DMS 273 (cell line): ENCODE measurements around the gene MLF2.
A peak's percentile ranks its signal among the peaks of the same experiment; 100 is the strongest.

Experiments
- DNase-seq: peaks from one replicate; lab custom pipeline; 2025; ENCODE audit not compliant: unreplicated experiment; lab: John Stamatoyannopoulos, UW

The MLF2 gene

GRCh38 chr12:6778574-6779550 lies 25.9 kb upstream of the MLF2 start:
- peak; percentile 94 for DNase-seq

- peak; percentile 65 for DNase-seq
Measured at GRCh38 chr12:6778217-6778573, 25.3 kb upstream of the MLF2 start.

- DNase-seq = no peak
Measured at GRCh38 chr12:6777386-6777785, 24.4 kb upstream of the MLF2 start.

- no peak for DNase-seq
Measured at GRCh38 chr12:6775185-6776174, 22.5 kb upstream of the MLF2 start.

- no peak for DNase-seq
Measured at GRCh38 chr12:6774499-6775062, 21.6 kb upstream of the MLF2 start.

GRCh38 chr12:6773590-6774351 lies 20.8 kb upstream of the MLF2 start:
- no peak for DNase-seq

GRCh38 chr12:6772726-6773589 lies 20.0 kb upstream of the MLF2 start:
- DNase-seq = no peak

GRCh38 chr12:6772331-6772695 lies 19.4 kb upstream of the MLF2 start, which contains the start of gene LAG3:
LAG3 (plus strand) TSS chr12:6772520; CDS start chr12:6772853, 333 bp downstream.
- no peak for DNase-seq

- DNase-seq = no peak
Measured at GRCh38 chr12:6771509-6772330, 18.8 kb upstream of the MLF2 start.

GRCh38 chr12:6771091-6771495 lies 18.2 kb upstream of the MLF2 start:
- no peak for DNase-seq

GRCh38 chr12:6770600-6770999 lies 17.7 kb upstream of the MLF2 start:
- DNase-seq = no peak

GRCh38 chr12:6770094-6770493 lies 17.2 kb upstream of the MLF2 start:
- DNase-seq = no peak

- no peak for DNase-seq
Measured at GRCh38 chr12:6769666-6770065, 16.7 kb upstream of the MLF2 start.

- DNase-seq = peak; percentile 85
Measured at GRCh38 chr12:6768990-6769389, 16.0 kb upstream of the MLF2 start.

GRCh38 chr12:6768437-6768914 lies 15.5 kb upstream of the MLF2 start:
- DNase-seq = peak; percentile 57

GRCh38 chr12:6767353-6768319 lies 14.7 kb upstream of the MLF2 start:
- peak; percentile 45 for DNase-seq

- peak; percentile 84 for DNase-seq
Measured at GRCh38 chr12:6766651-6767349, 13.9 kb upstream of the MLF2 start.
